ENCODE data around the gene APOL3.
"Not testable (repeated sequence)": the region's sequence is repeated elsewhere in the genome, so short reads cannot be mapped to it uniquely, and the experiment has no call there.

Gene APOL3

GRCh38 chr22:36134182-36134581 is 26.4 kb downstream of the APOL3 start:
- DNase-seq (ENCODE audit: low spot score) = no peak

GRCh38 chr22:36131907-36132306 is 28.6 kb downstream of the APOL3 start:
- no peak for DNase-seq (ENCODE audit: low spot score)

GRCh38 chr22:36129486-36130388 is 30.8 kb downstream of the APOL3 start:
- no peak for DNase-seq (ENCODE audit: low spot score)

- DNase-seq (ENCODE audit: low spot score) = no peak
Observed at GRCh38 chr22:36129071-36129470, 31.5 kb downstream of the APOL3 start.

GRCh38 chr22:36125994-36126531 is 34.5 kb downstream of the APOL3 start:
- no peak for DNase-seq (ENCODE audit: low spot score)

- no peak for DNase-seq (ENCODE audit: low spot score)
Observed at GRCh38 chr22:36125434-36125833, 35.1 kb downstream of the APOL3 start.

- no peak for DNase-seq (ENCODE audit: low spot score)
Observed at GRCh38 chr22:36124666-36125065, 35.9 kb downstream of the APOL3 start.

GRCh38 chr22:36123673-36124630 is 36.6 kb downstream of the APOL3 start:
- peak; percentile 92 for DNase-seq (ENCODE audit: low spot score)

- not testable (repeated sequence) for DNase-seq (ENCODE audit: low spot score)
Observed at GRCh38 chr22:36120621-36121351, 39.8 kb downstream of the APOL3 start.

GRCh38 chr22:36117053-36117554 is 43.5 kb downstream of the APOL3 start:
- no peak for DNase-seq (ENCODE audit: low spot score)

- no peak for DNase-seq (ENCODE audit: low spot score)
Observed at GRCh38 chr22:36116127-36116526, 44.4 kb downstream of the APOL3 start.

- no peak for DNase-seq (ENCODE audit: low spot score)
Observed at GRCh38 chr22:36113121-36113520, 47.4 kb downstream of the APOL3 start.

- DNase-seq (ENCODE audit: low spot score) = no peak
Observed at GRCh38 chr22:36111316-36111715, 49.2 kb downstream of the APOL3 start.

- no peak for DNase-seq (ENCODE audit: low spot score)
Observed at GRCh38 chr22:36110306-36110881, 50.2 kb downstream of the APOL3 start.

- DNase-seq (ENCODE audit: low spot score) = no peak
Observed at GRCh38 chr22:36107436-36107835, 53.1 kb downstream of the APOL3 start.

- DNase-seq (ENCODE audit: low spot score) = no peak
Observed at GRCh38 chr22:36106910-36107309, 53.6 kb downstream of the APOL3 start.

GRCh38 chr22:36104988-36105387 is 55.6 kb downstream of the APOL3 start:
- DNase-seq (ENCODE audit: low spot score) = no peak

- DNase-seq (ENCODE audit: low spot score) = no peak
Observed at GRCh38 chr22:36104435-36104834, 56.1 kb downstream of the APOL3 start.

GRCh38 chr22:36103891-36104290 is 56.7 kb downstream of the APOL3 start:
- no peak for DNase-seq (ENCODE audit: low spot score)

- no peak for DNase-seq (ENCODE audit: low spot score)
Observed at GRCh38 chr22:36102995-36103394, 57.6 kb downstream of the APOL3 start.

- DNase-seq (ENCODE audit: low spot score) = no peak
Observed at GRCh38 chr22:36101756-36102155, 58.8 kb downstream of the APOL3 start.
